Measurements from ENCODE around the gene TUSC2. TPM values are rescaled to one million over a fixed set of nuclear protein-coding genes. Genes with fewer than 3 reads are reported as not detected.

Gene TUSC2
- total and polyA plus RNA-seq, 3 donors from 2014 or later = 32.7 to 44.5 (median 43.4) TPM

GRCh38 chr3:50373146-50374051 is 45.4 kb upstream of the TUSC2 start:
- DNase-seq = no peak
- Histone ChIP-seq H3K4me1 (no peaks in the 10 kb centered on the region), H3K36me3 (ENCODE audit: low read depth, missing control alignments) (no peaks in the 10 kb centered on the region), H3K4me3 (no peak overlapping the region), H3K27ac (no peak overlapping the region), H3K27me3 (no peaks in the 10 kb centered on the region), H3K9me3 (no peaks in the 10 kb centered on the region)
- intact Hi-C loops (cut with DNase I; ENCODE audit: low total_unique reads) = no loop called here
- 59 to 64% methylated on average over 12 of the region's 12 CpGs for WGBS, 2 donors
- no peak for TF ChIP-seq POLR2A (IDR thresholded peaks at IDR 0.05)

- H3K36me3 ChIP-seq (ENCODE audit: low read depth, missing control alignments) = no peaks in the 10 kb centered on the region
- no peaks in the 10 kb centered on the region for H3K27me3 ChIP-seq
- WGBS, 2 donors = 57 to 90% methylated on average over 7 to 8 of the region's 8 CpGs
- no peaks in the 10 kb centered on the region for H3K9me3 ChIP-seq
- no peak overlapping the region for H3K27ac ChIP-seq
- peak; percentile 64 for DNase-seq
- intact Hi-C loops (cut with DNase I; ENCODE audit: low total_unique reads) = no loop called here
- no peaks in the 10 kb centered on the region for H3K4me1 ChIP-seq
- TF ChIP-seq POLR2A (IDR thresholded peaks at IDR 0.05) (no peak), CTCF (IDR thresholded peaks at IDR 0.05) (no peak)
- no peak overlapping the region for H3K4me3 ChIP-seq
Measured at GRCh38 chr3:50372349-50372748, 44.3 kb upstream of the TUSC2 start.

- H3K9me3 ChIP-seq = no peaks in the 10 kb centered on the region
- no peak for TF ChIP-seq POLR2A (IDR thresholded peaks at IDR 0.05)
- TF ChIP-seq CTCF (IDR thresholded peaks at IDR 0.05) = no peak
- H3K27me3 ChIP-seq = no peaks in the 10 kb centered on the region
- intact Hi-C loops (cut with DNase I; ENCODE audit: low total_unique reads) = no loop called here
- no peak overlapping the region for H3K4me3 ChIP-seq
- no peaks in the 10 kb centered on the region for H3K4me1 ChIP-seq
- no peaks in the 10 kb centered on the region for H3K36me3 ChIP-seq (ENCODE audit: low read depth, missing control alignments)
- no peak overlapping the region for H3K27ac ChIP-seq
- DNase-seq = no peak
- WGBS, 2 donors = 91 to 93% methylated on average over 3 of the region's 3 CpGs
Measured at GRCh38 chr3:50371133-50371685, 43.2 kb upstream of the TUSC2 start.

GRCh38 chr3:50370594-50370993 is 42.6 kb upstream of the TUSC2 start:
- DNase-seq = no peak
- Histone ChIP-seq H3K27me3 (no peaks in the 10 kb centered on the region), H3K4me1 (no peaks in the 10 kb centered on the region), H3K9me3 (no peaks in the 10 kb centered on the region), H3K4me3 (no peak overlapping the region), H3K36me3 (ENCODE audit: low read depth, missing control alignments) (no peaks in the 10 kb centered on the region), H3K27ac (no peak overlapping the region)
- TF ChIP-seq POLR2A (IDR thresholded peaks at IDR 0.05) = no peak
- no peak for TF ChIP-seq CTCF (IDR thresholded peaks at IDR 0.05)
- intact Hi-C loops (cut with DNase I; ENCODE audit: low total_unique reads) = no loop called here
- 63 to 71% methylated on average over 14 of the region's 14 CpGs for WGBS, 2 donors

GRCh38 chr3:50369012-50369670 is 41.1 kb upstream of the TUSC2 start:
- TF ChIP-seq POLR2A (IDR thresholded peaks at IDR 0.05) (no peak), CTCF (IDR thresholded peaks at IDR 0.05) (no peak)

More at GRCh38 chr3:50369012-50369670, 41.1 kb upstream of the TUSC2 start:
- Histone ChIP-seq H3K4me3 (no peak overlapping the region), H3K27ac (no peak overlapping the region), H3K36me3 (ENCODE audit: low read depth, missing control alignments) (no peaks in the 10 kb centered on the region), H3K27me3 (no peaks in the 10 kb centered on the region), H3K4me1 (peaks cover 7% of the 10 kb centered on the region), H3K9me3 (no peaks in the 10 kb centered on the region)
- intact Hi-C loops (cut with DNase I; ENCODE audit: low total_unique reads) = loop anchor here (10.0 kb wide), 1 partner anchor 176 kb away; no protein-coding TSS in a partner anchor
- WGBS, 2 donors = 79 to 86% methylated on average over 7 to 9 of the region's 9 CpGs
- DNase-seq = no peak

Measured in testis (tissue), 3 donors.